ENCODE data around the gene NPY. TPM values are rescaled to one million over a fixed set of nuclear protein-coding genes. Genes with fewer than 3 reads are reported as not detected.

NPY gene
- not detected in 2 replicates for total RNA-seq (2021)
- long read RNA-seq = 0 reads

DNA sequence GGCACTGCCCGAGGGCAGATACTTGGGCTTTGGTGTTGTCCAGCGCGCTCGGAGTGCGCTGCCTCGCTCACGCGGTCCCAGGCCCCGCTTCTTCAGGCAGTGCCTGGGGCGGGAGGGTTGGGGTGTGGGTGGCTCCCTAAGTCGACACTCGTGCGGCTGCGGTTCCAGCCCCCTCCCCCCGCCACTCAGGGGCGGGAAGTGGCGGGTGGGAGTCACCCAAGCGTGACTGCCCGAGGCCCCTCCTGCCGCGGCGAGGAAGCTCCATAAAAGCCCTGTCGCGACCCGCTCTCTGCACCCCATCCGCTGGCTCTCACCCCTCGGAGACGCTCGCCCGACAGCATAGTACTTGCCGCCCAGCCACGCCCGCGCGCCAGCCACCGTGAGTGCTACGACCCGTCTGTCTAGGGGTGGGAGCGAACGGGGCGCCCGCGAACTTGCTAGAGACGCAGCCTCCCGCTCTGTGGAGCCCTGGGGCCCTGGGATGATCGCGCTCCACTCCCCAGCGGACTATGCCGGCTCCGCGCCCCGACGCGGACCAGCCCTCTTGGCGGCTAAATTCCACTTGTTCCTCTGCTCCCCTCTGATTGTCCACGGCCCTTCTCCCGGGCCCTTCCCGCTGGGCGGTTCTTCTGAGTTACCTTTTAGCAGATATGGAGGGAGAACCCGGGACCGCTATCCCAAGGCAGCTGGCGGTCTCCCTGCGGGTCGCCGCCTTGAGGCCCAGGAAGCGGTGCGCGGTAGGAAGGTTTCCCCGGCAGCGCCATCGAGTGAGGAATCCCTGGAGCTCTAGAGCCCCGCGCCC, at the start of gene NPY:
TSS of gene NPY (plus strand) at position 294 of the 802 bp plus-strand sequence. CDS start 1,051 bp downstream, outside the sequence.
- H3K27ac ChIP-seq (ENCODE audit: insufficient read length, low read depth, low read length) = no peak within 1 kb of the TSS
- no peak within 1 kb of the TSS for H2BK5ac ChIP-seq (ENCODE audit: insufficient read length, low read length)
- H2AK5ac ChIP-seq (ENCODE audit: insufficient read length, low read length) = no peak within 1 kb of the TSS
- no peak within 1 kb of the TSS for H2BK12ac ChIP-seq (ENCODE audit: insufficient read length, low read depth, low read length)
- H3K18ac ChIP-seq (ENCODE audit: insufficient read length, low read depth, low read length) = no peak within 1 kb of the TSS
- peaks cover 12 to 20% of the 10 kb centered on the region in 2 experiments for H3K4me1 Mint-ChIP-seq
- no peak within 1 kb of the TSS for H3K23ac ChIP-seq (ENCODE audit: insufficient read length, low read depth, low read length)
- H3K79me1 ChIP-seq (ENCODE audit: insufficient read depth, low read depth, low read length, poor library complexity, severe bottlenecking) = no peaks in the 10 kb centered on the region
- no peak within 1 kb of the TSS for H4K8ac ChIP-seq (replicated peaks; ENCODE audit: insufficient read length, low read depth, low read length)
- peaks cover 3% of the 10 kb centered on the region; the same call in 1 of the 2 replicates for H3K4me1 ChIP-seq (ENCODE audit: insufficient read depth, low read length)
- no peak within 1 kb of the TSS for H4K5ac ChIP-seq (ENCODE audit: insufficient read length, low read depth, low read length)
- no peaks in the 10 kb centered on the region for H3K9me3 ChIP-seq (ENCODE audit: control insufficient read depth, low read depth, low read length)
- H3K23me2 ChIP-seq (ENCODE audit: insufficient read length, low read depth, low read length, poor library complexity, severe bottlenecking) = peaks cover 17% of the 10 kb centered on the region
- H3K4me3 Mint-ChIP-seq = peak within 1 kb of the TSS; percentile 56 to 81
- peak within 1 kb of the TSS; percentile 48 for H3K4me2 ChIP-seq (ENCODE audit: insufficient read depth, insufficient read length, low read length)
- H2BK15ac ChIP-seq (ENCODE audit: low read depth, low read length) = no peak within 1 kb of the TSS
- peaks cover 30% of the 10 kb centered on the region; the same call in 1 of the 2 replicates for H3K27me3 ChIP-seq (ENCODE audit: insufficient read depth, low read length)
- no CpG with 5 or more reads among the region's 73 CpGs for WGBS (ENCODE audit: extremely low coverage, insufficient read length, low lambda C conversion rate)
- peak within 1 kb of the TSS in 1 of 3 experiments; percentile 48; a peak in 1 of 7 replicates for H3K27ac Mint-ChIP-seq
- H3K27me3 Mint-ChIP-seq (ENCODE audit: low read depth) = peaks cover 14% of the 10 kb centered on the region
- peaks cover 0 to 15% (median 2%) of the 10 kb centered on the region in 3 experiments; a peak in 2 of 7 replicates for H3K36me3 Mint-ChIP-seq (ENCODE audit: insufficient read depth in 1 of 3, low read depth in 3 of 3)
- H3K9me3 Mint-ChIP-seq = peaks cover 2 to 9% of the 10 kb centered on the region in 2 experiments; a peak in 2 of 5 replicates
- H2BK120ac ChIP-seq (ENCODE audit: low read depth, low read length, poor library complexity, severe bottlenecking) = no peak within 1 kb of the TSS
- no peak within 1 kb of the TSS for H2BK20ac ChIP-seq (ENCODE audit: low read depth, low read length, poor library complexity, severe bottlenecking)
- H3T11ph ChIP-seq (ENCODE audit: low read length) = no peak within 1 kb of the TSS
- no peak within 1 kb of the TSS for H3K4ac ChIP-seq (ENCODE audit: low read depth, low read length)
- DNase-seq = peak; percentile 33
- no peaks in the 10 kb centered on the region for H4K20me1 ChIP-seq (ENCODE audit: control insufficient read depth, insufficient read depth, insufficient read length)
- no peak within 1 kb of the TSS for H4K91ac ChIP-seq (ENCODE audit: insufficient read length, low read depth, low read length)
- H3K79me2 ChIP-seq (ENCODE audit: insufficient read depth, low read length) = no peaks in the 10 kb centered on the region
- TF ChIP-seq CTCF (conservative IDR thresholded peaks at IDR 0.05) = no peak
- H3K9ac ChIP-seq (ENCODE audit: extremely low read depth, insufficient read length, low read length) = no peak within 1 kb of the TSS
- no peak within 1 kb of the TSS; the same call in 1 of the 2 replicates for H3K14ac ChIP-seq (ENCODE audit: insufficient read depth, low read length)
- no peak within 1 kb of the TSS for H3K56ac ChIP-seq (ENCODE audit: insufficient read length, low read depth, low read length)
- no peak within 1 kb of the TSS for H2AFZ ChIP-seq (ENCODE audit: low read length)

All from H9 (cell line).